PC-9 (cell line): Measurements from ENCODE around the gene TMEM97. TPM values are rescaled to one million over a fixed set of nuclear protein-coding genes. Genes with fewer than 3 reads are reported as not detected.

Experiments
- BruUV-seq: library from RNA; stranded (reverse); fragments of 400-500 nt; replicated peaks from 2 replicates; lab custom pipeline; 2021; lab: Mats Ljungman, UMichigan
- CTCF ChIA-PET: fragments of 300-600 bp; sonication (Branson Sonifier 250); formaldehyde crosslinking; loops from one replicate; lab custom pipeline; 2022; ENCODE audit warnings: antibody characterized with exemption; lab: Charles Lee
- POLR2A ChIA-PET: fragments of 300-600 bp; sonication (Branson Sonifier 250); formaldehyde crosslinking; loops from one replicate; lab custom pipeline; 2022; ENCODE audit warnings: antibody characterized with exemption; ENCODE audit not compliant: unreplicated experiment; lab: Charles Lee
- DNase-seq, 2 experiments: peaks; one replicate each; pipeline versions ENCODE4 v3.0.0 to v3.0.0-alpha.2; 2015 to 2022; ENCODE audit warnings: mixed read lengths in 1 of 2
- H2AFZ ChIP-seq: fragments of 200-600 bp; sonication (generic); 2 replicates; pipeline ENCODE4 v1.8.1; 2017; ENCODE audit warnings: antibody characterized with exemption
- H3F3A ChIP-seq: fragments of 200-600 bp; sonication (generic); 2 replicates; pipeline ENCODE4 v1.8.1; 2017; ENCODE audit warnings: antibody characterized with exemption, mild to moderate bottlenecking, low read depth; ENCODE audit not compliant: insufficient read depth
- H3K27ac ChIP-seq: fragments of 200-600 bp; sonication (generic); 2 replicates; pipeline ENCODE4 v1.6.1; 2016; ENCODE audit warnings: mixed run types
- H3K27me3 ChIP-seq: fragments of 200-600 bp; sonication (generic); 2 replicates; pipeline ENCODE4 v1.6.1; 2016; ENCODE audit warnings: low read depth, mixed run types; ENCODE audit not compliant: insufficient read depth
- H3K36me3 ChIP-seq: fragments of 200-600 bp; sonication (generic); 2 replicates; pipeline ENCODE4 v1.6.1; 2016; ENCODE audit warnings: low read depth, mixed run types
- H3K4me1 ChIP-seq: fragments of 200-600 bp; sonication (generic); replicated peaks from 2 replicates; pipeline ENCODE4 v1.6.1; 2016; ENCODE audit warnings: mixed run types; ENCODE audit not compliant: insufficient read depth
- H3K4me2 ChIP-seq: fragments of 200-600 bp; sonication (generic); 2 replicates; pipeline ENCODE4 v1.6.1; 2017; ENCODE audit warnings: mixed run types
- H3K4me3 ChIP-seq: fragments of 200-600 bp; sonication (generic); 2 replicates; pipeline ENCODE4 v1.6.1; 2016; ENCODE audit warnings: mixed run types
- H3K79me2 ChIP-seq: fragments of 200-600 bp; sonication (generic); 2 replicates; pipeline ENCODE4 v1.6.1; 2017; ENCODE audit warnings: low read depth, mixed run types
- H3K9me2 ChIP-seq: fragments of 200-600 bp; sonication (generic); 2 replicates; pipeline ENCODE4 v1.8.1; 2017; ENCODE audit warnings: mild to moderate bottlenecking; ENCODE audit not compliant: insufficient read depth
- H3K9me3 ChIP-seq: fragments of 200-600 bp; sonication (generic); 2 replicates; pipeline ENCODE4 v1.8.1; 2016; ENCODE audit warnings: low read depth; ENCODE audit not compliant: insufficient read depth
- H4K20me1 ChIP-seq: fragments of 200-600 bp; sonication (generic); 2 replicates; pipeline ENCODE4 v1.8.1; 2017; ENCODE audit not compliant: insufficient read depth
- EZH2 ChIP-seq: fragments of 200-600 bp; sonication (generic); IDR thresholded peaks from 2 replicates; pipeline ENCODE4 v1.8.0; 2017; ENCODE audit warnings: antibody characterized with exemption, low read depth
- intact Hi-C: fragments of 100-400 bp; cut with micrococcal nuclease; formaldehyde crosslinking; loops from one replicate; pipeline ENCODE4 v1.10.0; 2022; ENCODE audit not compliant: unreplicated experiment
- total RNA-seq: library from RNA; stranded (reverse); gene quantifications from 2 replicates; pipeline ENCODE4 v1.2.3, GENCODE V29; 2021
- TF ChIP-seq, protein P1 (sequence below): fragments of 200-600 bp; sonication (generic); conservative IDR thresholded peaks from 2 replicates; pipeline ENCODE4 v1.6.1; 2017; ENCODE audit warnings: mixed run types, antibody characterized with exemption, mild to moderate bottlenecking, moderate library complexity

The TMEM97 gene
- total RNA-seq, 1 experiment from 2014 or later, result 46.4 TPM

DNA sequence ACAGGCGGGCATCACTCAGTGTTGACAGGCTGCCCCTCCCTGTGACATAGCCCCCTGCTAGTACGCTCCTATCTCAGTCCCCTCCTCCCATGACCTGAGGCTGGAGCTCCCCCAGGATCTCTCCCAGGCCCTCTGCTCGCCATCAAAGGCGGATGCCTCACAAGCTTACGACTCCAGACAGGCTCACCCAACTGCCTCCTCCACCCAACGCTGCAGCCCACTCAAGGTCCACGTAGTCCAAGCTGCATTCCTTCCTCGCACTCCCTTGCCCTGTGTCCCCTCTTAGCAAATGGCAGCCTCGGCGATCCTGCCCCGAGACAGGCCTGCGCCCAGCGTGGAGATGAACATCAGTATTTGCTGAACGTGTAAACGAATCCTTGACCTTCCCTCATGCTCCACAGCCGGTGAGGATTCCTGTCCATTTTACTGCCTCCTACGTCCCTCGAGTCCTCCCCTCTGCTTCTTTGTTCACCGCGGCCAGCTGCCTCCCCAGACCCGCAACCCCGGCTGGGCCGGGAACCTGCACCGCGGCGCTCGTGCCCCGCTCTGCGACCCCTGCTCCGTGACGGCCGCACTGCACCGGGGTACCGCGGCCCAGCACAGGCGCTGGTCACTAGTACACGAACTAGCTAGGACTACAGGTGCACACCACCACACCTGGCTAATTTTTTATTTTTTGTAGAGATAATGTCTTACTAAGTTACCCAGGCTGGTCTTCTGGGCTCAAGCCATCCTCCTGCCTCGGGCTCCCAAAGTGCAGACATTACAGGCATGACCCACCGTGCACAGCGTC is 838 bp upstream of the TMEM97 start:
- Histone ChIP-seq H3F3A (no peaks in the 10 kb centered on the region), H3K9me2 (no peaks in the 10 kb centered on the region), H2AFZ (peak overlapping the region; percentile 83), H3K27me3 (no peaks in the 10 kb centered on the region), H3K27ac (no peak overlapping the region), H3K79me2 (peaks cover 39% of the 10 kb centered on the region), H3K36me3 (no peaks in the 10 kb centered on the region), H3K4me2 (peak overlapping the region; percentile 92), H4K20me1 (no peaks in the 10 kb centered on the region), H3K4me1 (peaks cover 29% of the 10 kb centered on the region), H3K9me3 (no peaks in the 10 kb centered on the region), H3K4me3 (peak overlapping the region; percentile 75)
- BruUV-seq, result no TSS peak
- intact Hi-C loops, result loop anchor here (2.0 to 5.0 kb wide), 2 partner anchors 36 to 55 kb away; no protein-coding TSS in a partner anchor
- no peak for DNase-seq
- ChIA-PET CTCF (no interaction called here), POLR2A (no interaction called here)
- TF ChIP-seq EZH2, result no peak
- TF ChIP-seq, protein P1, sequence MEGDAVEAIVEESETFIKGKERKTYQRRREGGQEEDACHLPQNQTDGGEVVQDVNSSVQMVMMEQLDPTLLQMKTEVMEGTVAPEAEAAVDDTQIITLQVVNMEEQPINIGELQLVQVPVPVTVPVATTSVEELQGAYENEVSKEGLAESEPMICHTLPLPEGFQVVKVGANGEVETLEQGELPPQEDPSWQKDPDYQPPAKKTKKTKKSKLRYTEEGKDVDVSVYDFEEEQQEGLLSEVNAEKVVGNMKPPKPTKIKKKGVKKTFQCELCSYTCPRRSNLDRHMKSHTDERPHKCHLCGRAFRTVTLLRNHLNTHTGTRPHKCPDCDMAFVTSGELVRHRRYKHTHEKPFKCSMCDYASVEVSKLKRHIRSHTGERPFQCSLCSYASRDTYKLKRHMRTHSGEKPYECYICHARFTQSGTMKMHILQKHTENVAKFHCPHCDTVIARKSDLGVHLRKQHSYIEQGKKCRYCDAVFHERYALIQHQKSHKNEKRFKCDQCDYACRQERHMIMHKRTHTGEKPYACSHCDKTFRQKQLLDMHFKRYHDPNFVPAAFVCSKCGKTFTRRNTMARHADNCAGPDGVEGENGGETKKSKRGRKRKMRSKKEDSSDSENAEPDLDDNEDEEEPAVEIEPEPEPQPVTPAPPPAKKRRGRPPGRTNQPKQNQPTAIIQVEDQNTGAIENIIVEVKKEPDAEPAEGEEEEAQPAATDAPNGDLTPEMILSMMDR, result no peak

DNA sequence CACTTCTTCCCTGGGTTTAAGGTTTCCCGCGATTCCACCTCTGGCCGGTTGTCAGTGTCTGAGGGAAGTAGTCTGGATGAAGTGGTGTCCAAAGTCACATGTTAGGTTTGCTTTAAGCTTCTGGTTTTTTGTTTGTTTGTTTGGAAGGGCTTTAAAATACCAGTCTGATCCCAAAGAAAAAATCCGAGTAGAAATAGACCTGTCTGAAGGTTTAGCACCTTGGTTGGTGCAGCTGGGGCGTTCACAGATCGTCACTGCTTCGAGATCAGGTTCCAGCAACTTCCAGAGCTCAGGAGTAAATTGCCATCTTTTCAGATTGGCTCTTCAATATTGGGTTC is 567 bp downstream of the TMEM97 start:
- no peaks in the 10 kb centered on the region for H4K20me1 ChIP-seq
- H3K79me2 ChIP-seq, result peaks cover 53% of the 10 kb centered on the region
- H3K4me3 ChIP-seq, result peak overlapping the region; percentile 75
- H3K9me3 ChIP-seq, result no peaks in the 10 kb centered on the region
- no peaks in the 10 kb centered on the region for H3F3A ChIP-seq
- BruUV-seq, result TSS peak; percentile 43
- H3K27ac ChIP-seq, result no peak overlapping the region
- H3K36me3 ChIP-seq, result no peaks in the 10 kb centered on the region
- H3K27me3 ChIP-seq, result no peaks in the 10 kb centered on the region
- intact Hi-C loops, result loop anchor here (1.0 to 5.0 kb wide), 3 partner anchors 17 to 53 kb away; no protein-coding TSS in a partner anchor
- ChIA-PET CTCF (no interaction called here), POLR2A (interaction anchor here (0.6 to 0.7 kb wide), 2 partner anchors 38 to 166 kb away, joined by 7 read pairs; partner anchors contain the start of gene POLDIP2)
- H3K4me2 ChIP-seq, result peak overlapping the region; percentile 92
- no peak for TF ChIP-seq EZH2
- TF ChIP-seq, protein P1, result no peak
- no peaks in the 10 kb centered on the region for H3K9me2 ChIP-seq
- DNase-seq, result no peak
- peaks cover 40% of the 10 kb centered on the region for H3K4me1 ChIP-seq
- H2AFZ ChIP-seq, result peak overlapping the region; percentile 92

DNA sequence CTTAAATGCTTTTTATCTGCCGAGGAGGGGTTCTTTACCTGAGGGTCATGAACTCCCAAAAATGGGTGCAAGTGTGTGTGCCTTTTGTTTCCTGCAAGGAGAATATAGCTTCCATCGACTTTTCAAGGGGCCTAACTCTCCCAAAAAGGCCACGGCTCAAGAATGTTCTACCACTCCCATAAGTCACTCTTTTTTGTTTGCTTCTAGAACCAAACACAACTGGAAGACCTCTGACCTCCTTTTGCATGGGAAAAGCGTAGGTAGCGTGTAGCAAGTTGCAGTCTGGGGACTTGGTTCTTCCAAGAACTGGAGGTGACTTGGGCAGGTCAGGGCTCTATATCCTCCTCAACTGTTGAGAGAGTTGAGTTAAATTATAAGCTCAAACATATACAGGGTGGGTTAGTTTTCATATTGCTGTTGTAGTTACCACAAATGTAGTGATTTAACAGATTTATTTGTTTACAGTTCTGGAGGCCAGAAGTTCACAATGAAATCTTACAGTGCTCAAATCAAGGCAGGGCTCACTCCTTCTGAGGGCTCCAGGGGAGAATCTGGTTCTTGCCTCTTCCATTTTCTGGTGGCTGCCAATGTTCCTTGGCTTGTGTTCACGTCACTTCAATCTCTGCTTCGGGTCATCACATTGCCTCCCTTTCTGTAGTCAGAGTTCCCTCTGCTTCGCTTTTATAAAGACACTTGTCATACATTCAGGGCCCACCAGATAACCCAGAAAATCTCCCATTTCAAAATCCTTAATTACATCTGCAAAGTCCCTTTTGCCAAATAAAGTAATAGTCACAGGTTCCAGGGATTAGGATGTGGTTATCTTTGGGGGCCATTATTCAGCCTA is 1.4 kb downstream of the TMEM97 start:
- H3K4me1 ChIP-seq, result peaks cover 48% of the 10 kb centered on the region
- H3K27ac ChIP-seq, result no peak overlapping the region
- TF ChIP-seq EZH2, result no peak
- TF ChIP-seq, protein P1, result no peak
- no peak for DNase-seq
- POLR2A ChIA-PET, result interaction anchor here (0.7 kb wide), 2 partner anchors 37 to 226 kb away, joined by 3 to 7 read pairs; partner anchors contain the start of gene POLDIP2
- H3K4me3 ChIP-seq, result peak overlapping the region; percentile 75
- peak overlapping the region; percentile 92 for H3K4me2 ChIP-seq
- CTCF ChIA-PET, result no interaction called here
- peaks cover 60% of the 10 kb centered on the region for H3K79me2 ChIP-seq
- no peaks in the 10 kb centered on the region for H3K9me3 ChIP-seq
- intact Hi-C loops, result no loop called here
- no peaks in the 10 kb centered on the region for H4K20me1 ChIP-seq
- H3K36me3 ChIP-seq, result no peaks in the 10 kb centered on the region
- no peaks in the 10 kb centered on the region for H3K9me2 ChIP-seq
- BruUV-seq, result no TSS peak
- no peaks in the 10 kb centered on the region; the same call in 1 of the 2 replicates for H3F3A ChIP-seq
- H2AFZ ChIP-seq, result peak overlapping the region; percentile 92; the same call in 1 of the 2 replicates
- H3K27me3 ChIP-seq, result no peaks in the 10 kb centered on the region
